SK-N-SH (cell line): ENCODE results near the gene SMU1.

Experiments
- CHD2 ChIP-seq: fragments of 150-350 bp; IDR thresholded peaks from 2 replicates; pipeline ENCODE4 v1.6.1; 2018; ENCODE audit warnings: low read length; ENCODE audit not compliant: partially characterized antibody
- ELF1 ChIP-seq: IDR thresholded peaks from 2 replicates; pipeline ENCODE4 v1.4.0; 2012
- EP300 ChIP-seq, 2 experiments: IDR thresholded peaks; 2 replicates each; pipeline versions ENCODE4 v1.4.0 to v1.6.1; 2012; ENCODE audit warnings: borderline replicate concordance in 1 of 2, low read depth in 1 of 2, low read length in 1 of 2
- EZH2phosphoT487 ChIP-seq: fragments of 200-600 bp; sonication (generic); IDR thresholded peaks from 2 replicates; pipeline ENCODE4 v1.6.1; 2017; ENCODE audit warnings: low read depth, mixed run types, mild to moderate bottlenecking, antibody characterized with exemption, moderate library complexity, borderline replicate concordance
- JUND ChIP-seq: IDR thresholded peaks from 2 replicates; pipeline ENCODE4 v1.4.0; 2012
- MEF2A ChIP-seq: IDR thresholded peaks from 2 replicates; pipeline ENCODE4 v1.4.0; 2012; ENCODE audit warnings: low read depth, borderline replicate concordance
- NFIC ChIP-seq: IDR thresholded peaks from 2 replicates; pipeline ENCODE4 v1.4.0; 2012; ENCODE audit warnings: borderline replicate concordance
- RAD21 ChIP-seq: IDR thresholded peaks from 2 replicates; pipeline ENCODE4 v1.6.1; 2012; ENCODE audit warnings: mild to moderate bottlenecking, low read length
- REST ChIP-seq: IDR thresholded peaks from 2 replicates; pipeline ENCODE4 v1.6.1; 2012; ENCODE audit warnings: mild to moderate bottlenecking, low read depth, low read length, moderate library complexity
- RFX5 ChIP-seq: IDR thresholded peaks from 2 replicates; pipeline ENCODE4 v1.6.1; 2012; ENCODE audit warnings: mild to moderate bottlenecking, improper control_type of control experiment, low read length
- SMC3 ChIP-seq: IDR thresholded peaks from 2 replicates; pipeline ENCODE4 v1.6.1; 2012; ENCODE audit warnings: low read depth, low read length, improper control_type of control experiment
- USF1 ChIP-seq: IDR thresholded peaks from 2 replicates; pipeline ENCODE4 v1.4.0; 2012; ENCODE audit warnings: low read depth, borderline replicate concordance
- YY1 ChIP-seq: IDR thresholded peaks from 2 replicates; pipeline ENCODE4 v1.4.0; 2012; ENCODE audit warnings: low read depth, mild to moderate bottlenecking
- TF ChIP-seq, protein P1 (sequence below): fragments of 200-600 bp; sonication (generic); IDR thresholded peaks from 2 replicates; pipeline ENCODE4 v1.6.1; 2017; ENCODE audit warnings: antibody characterized with exemption, mild to moderate bottlenecking, moderate library complexity

- no peak for TF ChIP-seq JUND
- TF ChIP-seq, protein P1, sequence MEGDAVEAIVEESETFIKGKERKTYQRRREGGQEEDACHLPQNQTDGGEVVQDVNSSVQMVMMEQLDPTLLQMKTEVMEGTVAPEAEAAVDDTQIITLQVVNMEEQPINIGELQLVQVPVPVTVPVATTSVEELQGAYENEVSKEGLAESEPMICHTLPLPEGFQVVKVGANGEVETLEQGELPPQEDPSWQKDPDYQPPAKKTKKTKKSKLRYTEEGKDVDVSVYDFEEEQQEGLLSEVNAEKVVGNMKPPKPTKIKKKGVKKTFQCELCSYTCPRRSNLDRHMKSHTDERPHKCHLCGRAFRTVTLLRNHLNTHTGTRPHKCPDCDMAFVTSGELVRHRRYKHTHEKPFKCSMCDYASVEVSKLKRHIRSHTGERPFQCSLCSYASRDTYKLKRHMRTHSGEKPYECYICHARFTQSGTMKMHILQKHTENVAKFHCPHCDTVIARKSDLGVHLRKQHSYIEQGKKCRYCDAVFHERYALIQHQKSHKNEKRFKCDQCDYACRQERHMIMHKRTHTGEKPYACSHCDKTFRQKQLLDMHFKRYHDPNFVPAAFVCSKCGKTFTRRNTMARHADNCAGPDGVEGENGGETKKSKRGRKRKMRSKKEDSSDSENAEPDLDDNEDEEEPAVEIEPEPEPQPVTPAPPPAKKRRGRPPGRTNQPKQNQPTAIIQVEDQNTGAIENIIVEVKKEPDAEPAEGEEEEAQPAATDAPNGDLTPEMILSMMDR, result no peak
- TF ChIP-seq REST, result no peak
- no peak for TF ChIP-seq RAD21
- TF ChIP-seq EZH2phosphoT487, result no peak
- no peak for TF ChIP-seq MEF2A
- no peak for TF ChIP-seq CHD2
- TF ChIP-seq EP300 (IDR thresholded peaks at IDR 0.05; ENCODE audit: borderline replicate concordance in 1 of 2, low read depth in 1 of 2, low read length in 1 of 2), result no peak
- TF ChIP-seq ELF1, result no peak
- TF ChIP-seq YY1, result no peak
- TF ChIP-seq RFX5, result no peak
- no peak for TF ChIP-seq NFIC
- TF ChIP-seq USF1, result no peak
- no peak for TF ChIP-seq SMC3
Measured at GRCh38 chr9:33125461-33125860, 49.0 kb upstream of the SMU1 start.
